K562 (cell line): Measurements from ENCODE around the gene ZMIZ1. TPM values are rescaled to one million over a fixed set of nuclear protein-coding genes. Genes with fewer than 3 reads are reported as not detected.

Experiments used
- ATAC-seq: fragments of 200-7000 bp; cut with Tn5 transposase; 3 replicates; pipeline ENCODE4 v1.9.1; 2020; ENCODE audit warnings: moderate library complexity
- BruUV-seq: library from RNA; stranded (reverse); fragments of 400-500 nt; replicated peaks from 2 replicates; lab custom pipeline; 2021; lab: Mats Ljungman, UMichigan
- CTCF ChIA-PET: fragments of 300-600 bp; formaldehyde crosslinking; extraction: SDS; loops from one replicate; lab custom pipeline; 2021; ENCODE audit warnings: low intra/inter-chr PET ratio; lab: Yijun Ruan, JAX
- POLR2A ChIA-PET: fragments of 300-600, 350-650 bp; sonication (Branson Sonifier 250); formaldehyde crosslinking; extraction: SDS; loops from one replicate; lab custom pipeline; 2021; ENCODE audit warnings: antibody characterized with exemption, inconsistent platforms; lab: Yijun Ruan, JAX
- DNase-seq, 4 experiments: peaks; one replicate each; pipeline versions ENCODE4 v3.0.0 to v3.0.0-alpha.2; 2011 to 2018; ENCODE audit warnings: low spot score in 3 of 4, mixed read lengths in 3 of 4; ENCODE audit errors: extremely low read depth in 1 of 4
- FAIRE-seq: peaks from 2 replicates; lab custom pipeline; 2011; peaks lifted over from hg19 to GRCh38; lab: Jason Lieb, UNC
- H2AFZ ChIP-seq: 2 replicates; pipeline ENCODE4 v1.6.0; 2011; ENCODE audit warnings: low read depth, low read length, control low read depth, inconsistent platforms
- H3K27ac ChIP-seq: fragments of 200-600 bp; 3 replicates; pipeline ENCODE4 v1.8.0; 2011; ENCODE audit warnings: low read depth, mild to moderate bottlenecking, control low read depth, inconsistent platforms, low read length, moderate library complexity, mixed read lengths; ENCODE audit errors: extremely low read depth
- H3K27me3 ChIP-seq, 2 experiments: fragments of 300-600 bp in 1 of 2; 2 replicates in 1 of 2; 3 replicates in 1 of 2; pipeline versions ENCODE4 v1.6.0 to v1.8.0; 2011; ENCODE audit warnings: inconsistent platforms in 2 of 2, low read length in 2 of 2, mild to moderate bottlenecking in 1 of 2, mixed read lengths in 1 of 2, moderate library complexity in 1 of 2; ENCODE audit not compliant: control insufficient read depth in 2 of 2, insufficient read depth in 2 of 2
- H3K36me3 ChIP-seq: fragments of 300-600 bp; 3 replicates; pipeline ENCODE4 v1.8.0; 2011; ENCODE audit warnings: mild to moderate bottlenecking, low read length, inconsistent platforms; ENCODE audit not compliant: control insufficient read depth, insufficient read depth
- H3K4me1 ChIP-seq, 2 experiments: fragments of 200-600 bp in 1 of 2; replicated peaks in 1 of 2; 2 replicates in 1 of 2; 3 replicates in 1 of 2; pipeline versions ENCODE4 v1.5.1 to v1.8.0; 2011; ENCODE audit warnings: inconsistent platforms in 2 of 2, low read length in 2 of 2, mild to moderate bottlenecking in 1 of 2, mixed read lengths in 1 of 2, moderate library complexity in 1 of 2; ENCODE audit not compliant: control insufficient read depth in 2 of 2, insufficient read depth in 2 of 2
- H3K4me2 ChIP-seq: 2 replicates; pipeline ENCODE4 v1.6.1; 2011; ENCODE audit warnings: low read length, control low read depth, inconsistent platforms, mixed read lengths; ENCODE audit not compliant: insufficient read depth
- H3K4me3 ChIP-seq: fragments of 200-600 bp; sonication (generic), shearing (Covaris generic); 2 replicates; pipeline ENCODE4 v1.5.1; 2016; ENCODE audit warnings: control low read depth, inconsistent platforms
- H3K79me2 ChIP-seq: fragments of 200-600 bp; 3 replicates; pipeline ENCODE4 v1.8.0; 2011; ENCODE audit warnings: low read length, inconsistent platforms; ENCODE audit not compliant: control insufficient read depth, insufficient read depth
- H3K9ac ChIP-seq, 2 experiments: 2 replicates each; pipeline versions ENCODE4 v1.6.0 to v1.6.1; 2011; ENCODE audit warnings: low read depth in 2 of 2, low read length in 2 of 2, control low read depth in 1 of 2, inconsistent platforms in 1 of 2, mild to moderate bottlenecking in 1 of 2, mixed read lengths in 1 of 2; ENCODE audit not compliant: insufficient read depth in 1 of 2
- H3K9me1 ChIP-seq: one replicate; pipeline ENCODE4 v1.6.0; 2011; ENCODE audit warnings: inconsistent platforms, mild to moderate bottlenecking, low read length, moderate library complexity; ENCODE audit not compliant: control insufficient read depth, insufficient read depth
- H3K9me3 ChIP-seq: replicated peaks from 2 replicates; pipeline ENCODE4 v1.5.1; 2011; ENCODE audit warnings: low read depth, low read length, inconsistent platforms; ENCODE audit not compliant: control insufficient read depth, insufficient read depth
- H4K20me1 ChIP-seq: replicated peaks from 2 replicates; pipeline ENCODE4 v1.6.1; 2011; ENCODE audit warnings: low read length, inconsistent platforms, mixed read lengths; ENCODE audit not compliant: control insufficient read depth, insufficient read depth
- ARID1B ChIP-seq: fragments of 450-650 bp; IDR thresholded peaks from 2 replicates; pipeline ENCODE4 v1.6.1; 2016; ENCODE audit warnings: antibody characterized with exemption, mild to moderate bottlenecking, inconsistent platforms
- ASH1L ChIP-seq: fragments of 450-650 bp; IDR thresholded peaks from 2 replicates; pipeline ENCODE4 v1.6.1; 2018; ENCODE audit warnings: borderline replicate concordance, mild to moderate bottlenecking, low read depth; ENCODE audit not compliant: partially characterized antibody
- ATF3 ChIP-seq, 2 experiments: fragments of 450-650 bp in 1 of 2; sonication (generic) in 1 of 2; formaldehyde crosslinking in 1 of 2; IDR thresholded peaks in 1 of 2; conservative IDR thresholded peaks in 1 of 2; 2 replicates each; pipeline versions ENCODE4 v1.6.1 to v1.8.1; 2016 to 2023; ENCODE audit warnings: mild to moderate bottlenecking in 2 of 2, moderate library complexity in 2 of 2, inconsistent platforms in 1 of 2, missing genetic modification reagents in 1 of 2
- BHLHE40 ChIP-seq: IDR thresholded peaks from 2 replicates; pipeline ENCODE4 v1.6.1; 2011; ENCODE audit warnings: low read length, improper control_type of control experiment
- BMI1 ChIP-seq: fragments of 150-350 bp; IDR thresholded peaks from 2 replicates; pipeline ENCODE4 v1.6.1; 2014; ENCODE audit warnings: low read length
- CBFB ChIP-seq: sonication (generic); formaldehyde crosslinking; IDR thresholded peaks from 2 replicates; pipeline ENCODE4 v1.4.0; 2020; ENCODE audit warnings: mild to moderate bottlenecking, missing genetic modification reagents
- CC2D1A ChIP-seq: fragments of 450-650 bp; IDR thresholded peaks from 2 replicates; pipeline ENCODE4 v1.6.1; 2017; ENCODE audit warnings: mild to moderate bottlenecking
- CCNT2 ChIP-seq: IDR thresholded peaks from 2 replicates; pipeline ENCODE4 v1.6.1; 2011; ENCODE audit warnings: borderline replicate concordance, low read depth, mild to moderate bottlenecking, moderate library complexity, mixed read lengths, low read length; ENCODE audit not compliant: insufficient read length; ENCODE audit errors: extremely low read depth
- CHCHD3 ChIP-seq: fragments of 250-450 bp; sonication (Bioruptor Pico); IDR thresholded peaks from 2 replicates; pipeline ENCODE4 v2.1.2; 2022; ENCODE audit warnings: mild to moderate bottlenecking
- CREM ChIP-seq: IDR thresholded peaks from 2 replicates; pipeline ENCODE4 v1.6.1; 2014; ENCODE audit warnings: antibody characterized with exemption, low read depth
- EGR1 ChIP-seq: fragments of 450-650 bp; conservative IDR thresholded peaks from 2 replicates; pipeline ENCODE4 v1.6.1; 2017; ENCODE audit warnings: mild to moderate bottlenecking
- EP400 ChIP-seq: fragments of 450-650 bp; IDR thresholded peaks from 2 replicates; pipeline ENCODE4 v1.6.1; 2017; ENCODE audit warnings: antibody characterized with exemption, mild to moderate bottlenecking, moderate library complexity
- FOSL1 ChIP-seq: fragments of 200-800 bp; sonication (Bioruptor generic); conservative IDR thresholded peaks from 2 replicates; pipeline ENCODE4 v1.6.1; 2016; ENCODE audit warnings: missing genetic modification characterization, missing compliant biosample characterization
- KLF10 ChIP-seq: fragments of 250-450 bp; sonication (Bioruptor Pico); IDR thresholded peaks from 2 replicates; pipeline ENCODE4 v1.6.1; 2021; ENCODE audit warnings: matching md5 sums
- MAX ChIP-seq: sonication (generic); formaldehyde crosslinking; IDR thresholded peaks from 2 replicates; pipeline ENCODE4 v1.9.0; 2022; ENCODE audit warnings: mild to moderate bottlenecking, missing genetic modification reagents
- NFIC ChIP-seq: fragments of 450-650 bp; IDR thresholded peaks from 2 replicates; pipeline ENCODE4 v1.6.1; 2017; ENCODE audit warnings: mild to moderate bottlenecking, inconsistent platforms
- NRF1 ChIP-seq, 2 experiments: fragments of 450-650 bp; IDR thresholded peaks in 1 of 2; conservative IDR thresholded peaks in 1 of 2; 2 replicates each; pipeline ENCODE4 v1.6.1; 2014; ENCODE audit warnings: mild to moderate bottlenecking in 2 of 2
- POLR2G ChIP-seq: fragments of 200-400 bp; formaldehyde crosslinking; IDR thresholded peaks from 2 replicates; pipeline ENCODE4 v1.6.1; 2017; ENCODE audit warnings: low read depth, mild to moderate bottlenecking, antibody characterized with exemption, low read length, moderate library complexity
- SMARCA4 ChIP-seq: fragments of 450-650 bp; IDR thresholded peaks from 2 replicates; pipeline ENCODE4 v1.6.1; 2016
- SMARCE1 ChIP-seq: fragments of 450-650 bp; IDR thresholded peaks from 2 replicates; pipeline ENCODE4 v1.7.1; 2016; ENCODE audit warnings: mild to moderate bottlenecking
- SPI1 ChIP-seq: IDR thresholded peaks from 2 replicates; pipeline ENCODE4 v1.6.1; 2011; ENCODE audit warnings: low read depth, low read length, control low read depth, borderline replicate concordance
- WGBS: fragments of 100-300 bp; shearing (Covaris generic); methylation state at CpG from one replicate; pipeline ENCODE4 v1.1.6; 2016; ENCODE audit warnings: low coverage, mixed read lengths; ENCODE audit not compliant: insufficient coverage; ENCODE audit errors: missing lambda C conversion rate; 5-methylcytosine and 5-hydroxymethylcytosine counted together
- in situ Hi-C: fragments of 300-500 bp; cut with MboI; formaldehyde crosslinking; loops from 4 replicates; pipeline ENCODE4 v1.15.0; 2018; ENCODE audit warnings: inconsistent platforms, mixed read lengths
- intact Hi-C: fragments of 100-400 bp; cut with micrococcal nuclease; formaldehyde crosslinking; loops from 2 replicates; pipeline ENCODE4 v1.14.2; 2022
- polyA plus RNA-seq, 8 experiments: library from polyadenylated mRNA; depleted of rRNA in 4 of 8; stranded (reverse) in 5 of 8; unstranded in 3 of 8; fragments of >200 nt; fragmentation: Nextera tagmentation in 2 of 8; fragmentation: Illumina TruSeq in 1 of 8; extraction: Ambion mirVana in 2 of 8; extraction: Trizol in 1 of 8; gene quantifications; 2 replicates each; pipeline versions ENCODE4 v1.2.1 to v1.2.3, GENCODE V29; 2011 to 2014; ENCODE audit warnings: inconsistent platforms in 1 of 8, missing spikeins in 1 of 8
- total RNA-seq, 7 experiments: library from RNA; depleted of rRNA in 6 of 7; stranded (reverse); fragments of >200 nt in 6 of 7; fragmentation: Illumina TruSeq in 2 of 7; extraction: Trizol in 2 of 7; gene quantifications; 2 replicates each; pipeline versions ENCODE4 v1.2.1 to v1.2.3, GENCODE V29; 2011 to 2021; ENCODE audit warnings: low replicate concordance in 1 of 7

Gene ZMIZ1
- total and polyA plus RNA-seq, 9 of the 15 experiments (the other 6 are each of a cell fraction or from before 2014, with no cell fraction given): 1.0 to 37.3 (median 4.3) TPM

- Histone ChIP-seq H3K27me3 (no peaks in the 10 kb centered on the region), H3K9ac (peak overlapping the region in 1 of 2 experiments; percentile 71; a peak in 2 of 4 replicates), H3K4me1 (peaks cover 0 to 22% of the 10 kb centered on the region in 2 experiments; a peak in 3 of 5 replicates), H3K27ac (no peak overlapping the region), H3K9me3 (no peaks in the 10 kb centered on the region), H2AFZ (no peak overlapping the region), H3K36me3 (peaks cover 3% of the 10 kb centered on the region; the same call in 1 of the 3 replicates), H3K9me1 (no peaks in the 10 kb centered on the region), H3K4me2 (peak overlapping the region; percentile 2; the same call in 1 of the 2 replicates), H4K20me1 (peaks cover 23% of the 10 kb centered on the region; the same call in 1 of the 2 replicates), H3K79me2 (no peaks in the 10 kb centered on the region), H3K4me3 (no peak overlapping the region)
- POLR2A ChIA-PET: interaction anchor here (0.6 kb wide), 2 partner anchors 1297 to 1510 kb away, joined by 3 read pairs; no protein-coding TSS in a partner anchor
- intact Hi-C loops (no loop called here), in situ Hi-C loops (loop anchor here (5.0 kb wide), 1 partner anchor 51 kb away; no protein-coding TSS in a partner anchor)
- WGBS: 37% methylated on average over 23 of the region's 23 CpGs
- CTCF ChIA-PET: no interaction called here
- DNase-seq (peak; percentile 59 to 83 (median 75)), FAIRE-seq (peak; percentile 57), ATAC-seq (peak; percentile 58)
- no TSS peak for BruUV-seq
- no peak for TF ChIP-seq ASH1L
- TF ChIP-seq ARID1B: peak; percentile 41; the same call in 1 of the 2 replicates
- no peak for TF ChIP-seq CHCHD3 (CRISPR knock-in tag)
- no peak for TF ChIP-seq BMI1
- 0 out of 2 replicates have a peak, but pooled peaks have one; percentile 33 for TF ChIP-seq SMARCA4
- TF ChIP-seq BHLHE40: peak; percentile 68
- no peak for TF ChIP-seq EP400
- peak; percentile 90 for TF ChIP-seq EGR1
- peak; percentile 53; the same call in 1 of the 2 replicates for TF ChIP-seq NFIC
- 0 out of 2 replicates have a peak, but pooled peaks have one; percentile 60 for TF ChIP-seq CBFB (CRISPR knock-in tag)
- 0 out of 2 replicates have a peak, but pooled peaks have one; percentile 24 for TF ChIP-seq FOSL1 (tag)
- TF ChIP-seq NRF1 (conservative IDR thresholded peaks at IDR 0.05 in 1 of 2, IDR thresholded peaks at IDR 0.05 in 1 of 2): 0 out of 4 replicates have a peak, but pooled peaks of 1 of the 2 experiments have one; percentile 11
- peak; percentile 44 for TF ChIP-seq POLR2G
- peak; percentile 37; the same call in 1 of the 2 replicates for TF ChIP-seq ATF3 (IDR thresholded peaks at IDR 0.05)
- no peak for TF ChIP-seq ATF3 (CRISPR knock-in tag; conservative IDR thresholded peaks at IDR 0.05)
- TF ChIP-seq MAX (CRISPR knock-in tag): peak; percentile 67
- TF ChIP-seq CREM: peak; percentile 64
- TF ChIP-seq CCNT2: peak; percentile 19
- TF ChIP-seq CC2D1A: no peak
- TF ChIP-seq SMARCE1: peak; percentile 44; the same call in 1 of the 2 replicates
- no peak for TF ChIP-seq KLF10 (CRISPR knock-in tag)
- TF ChIP-seq SPI1: peak; percentile 73
These were observed 217.7 kb downstream of the ZMIZ1 start for GRCh38 chr10:79286318-79286951.
